HepG2 (cell line): ENCODE data around the gene H3-3A. TPM values are rescaled to one million over a fixed set of nuclear protein-coding genes. Genes with fewer than 3 reads are reported as not detected.

ENCODE experiments used
- ATAC-seq: fragments of 200-7000 bp; cut with Tn5 transposase; 3 replicates; pipeline ENCODE4 v1.9.1; 2020; ENCODE audit warnings: mild to moderate bottlenecking, moderate library complexity
- BruUV-seq: library from RNA; stranded (reverse); fragments of 400-500 nt; replicated peaks from 2 replicates; lab custom pipeline; 2021; lab: Mats Ljungman, UMichigan
- CTCF ChIA-PET: fragments of 300-600 bp; formaldehyde crosslinking; extraction: SDS; loops from one replicate; lab custom pipeline; 2021; ENCODE audit warnings: low total read pairs, inconsistent platforms, low intra/inter-chr PET ratio; lab: Yijun Ruan, JAX
- POLR2A ChIA-PET: fragments of 350-600 bp; sonication (Branson Sonifier 250); formaldehyde crosslinking; loops from one replicate; lab custom pipeline; 2020; ENCODE audit warnings: antibody characterized with exemption, inconsistent platforms; lab: Yijun Ruan, JAX
- DNase-seq: peaks from one replicate; pipeline ENCODE4 v3.0.0-alpha.2; 2015; ENCODE audit warnings: low spot score
- FAIRE-seq: peaks from 3 replicates; lab custom pipeline; 2011; peaks lifted over from hg19 to GRCh38; lab: Jason Lieb, UNC
- H2AFZ ChIP-seq: one replicate; pipeline ENCODE4 v1.6.1; 2011; ENCODE audit warnings: low read length, inconsistent platforms
- H3K27ac ChIP-seq: fragments of 300-600 bp; 3 replicates; pipeline ENCODE4 v1.8.0; 2011; ENCODE audit warnings: mixed run types, mild to moderate bottlenecking, mixed read lengths, low read length, inconsistent platforms; ENCODE audit not compliant: insufficient read depth; ENCODE audit errors: extremely low read length
- H3K27me3 ChIP-seq, 2 experiments: fragments of 200-600 bp in 1 of 2; 2 replicates in 1 of 2; 3 replicates in 1 of 2; pipeline versions ENCODE4 v1.6.0 to v1.8.0; 2011; ENCODE audit warnings: low read length in 2 of 2, mild to moderate bottlenecking in 2 of 2, moderate library complexity in 2 of 2, inconsistent platforms in 1 of 2; ENCODE audit not compliant: insufficient read depth in 2 of 2, control insufficient read depth in 1 of 2
- H3K36me3 ChIP-seq, 2 experiments: fragments of 200-600 bp in 1 of 2; replicated peaks in 1 of 2; 2 replicates in 1 of 2; 3 replicates in 1 of 2; pipeline versions ENCODE4 v1.5.1 to v1.8.0; 2011; ENCODE audit warnings: low read length in 2 of 2, inconsistent platforms in 1 of 2; ENCODE audit not compliant: insufficient read depth in 2 of 2, control insufficient read depth in 1 of 2
- H3K4me1 ChIP-seq: 2 replicates; pipeline ENCODE4 v1.5.1; 2012; ENCODE audit warnings: low read length, inconsistent platforms; ENCODE audit not compliant: insufficient read depth
- H3K4me2 ChIP-seq: 2 replicates; pipeline ENCODE4 v1.6.0; 2011; ENCODE audit warnings: low read depth, low read length, inconsistent platforms
- H3K4me3 ChIP-seq, 3 experiments: fragments of 200-600 bp in 1 of 3; sonication (generic), shearing (Covaris generic) in 1 of 3; replicated peaks in 1 of 3; 2 replicates each; pipeline ENCODE4 v1.5.1; 2011 to 2016; ENCODE audit warnings: low read length in 3 of 3, inconsistent platforms in 2 of 3, low read depth in 2 of 3, mild to moderate bottlenecking in 2 of 3, control low read depth in 1 of 3, mixed read lengths in 1 of 3; ENCODE audit not compliant: insufficient read depth in 1 of 3
- H3K79me2 ChIP-seq: one replicate; pipeline ENCODE4 v1.6.1; 2011; ENCODE audit warnings: low read length, inconsistent platforms; ENCODE audit not compliant: insufficient read depth
- H3K9ac ChIP-seq: 2 replicates; pipeline ENCODE4 v1.6.0; 2011; ENCODE audit warnings: mild to moderate bottlenecking, low read depth, low read length, inconsistent platforms; ENCODE audit not compliant: insufficient read depth
- H3K9me3 ChIP-seq: 2 replicates; pipeline ENCODE4 v1.5.1; 2012; ENCODE audit warnings: mild to moderate bottlenecking, low read length
- H4K20me1 ChIP-seq: 2 replicates; pipeline ENCODE4 v1.6.0; 2011; ENCODE audit warnings: inconsistent platforms, mild to moderate bottlenecking, low read length, moderate library complexity; ENCODE audit not compliant: insufficient read depth
- EEA1 ChIP-seq: sonication (generic); formaldehyde crosslinking; IDR thresholded peaks from 2 replicates; pipeline ENCODE4 v1.5.1; 2020; ENCODE audit warnings: mild to moderate bottlenecking, missing genetic modification reagents, borderline replicate concordance
- MEF2D ChIP-seq: sonication (generic); formaldehyde crosslinking; IDR thresholded peaks from 2 replicates; pipeline ENCODE4 v1.5.1; 2020; ENCODE audit warnings: mild to moderate bottlenecking, missing genetic modification reagents
- YY1 ChIP-seq: IDR thresholded peaks from 2 replicates; pipeline ENCODE4 v1.6.1; 2011; ENCODE audit warnings: low read length, low read depth, moderate library complexity, mild to moderate bottlenecking; ENCODE audit not compliant: insufficient read depth, insufficient replicate concordance
- ZC3H4 ChIP-seq: sonication (generic); formaldehyde crosslinking; IDR thresholded peaks from 2 replicates; pipeline ENCODE4 v1.4.0; 2020; ENCODE audit warnings: missing genetic modification reagents, borderline replicate concordance
- ZFP91 ChIP-seq: sonication (generic); formaldehyde crosslinking; IDR thresholded peaks from 2 replicates; pipeline ENCODE4 v1.9.0; 2022; ENCODE audit warnings: missing genetic modification reagents, mild to moderate bottlenecking, borderline replicate concordance
- ZNF331 ChIP-seq: sonication (generic); formaldehyde crosslinking; IDR thresholded peaks from 2 replicates; pipeline ENCODE4 v1.4.0; 2020; ENCODE audit warnings: missing genetic modification reagents
- WGBS: methylation state at CpG from one replicate; pipeline ENCODE4 v1.1.6; 2017; ENCODE audit warnings: low lambda C conversion rate; 5-methylcytosine and 5-hydroxymethylcytosine counted together
- in situ Hi-C: cut with HindIII; loops from 2 replicates; pipeline ENCODE4 v1.10.0; 2017; ENCODE audit warnings: low pct_unique_long_range_greater_than_20kb; ENCODE audit not compliant: extremely low pct_ligation_motif_present
- intact Hi-C: fragments of 100-400 bp; cut with micrococcal nuclease; formaldehyde crosslinking; loops from one replicate; pipeline ENCODE4 v1.10.0; 2022; ENCODE audit not compliant: unreplicated experiment
- polyA plus RNA-seq, 8 experiments: library from polyadenylated mRNA; depleted of rRNA in 3 of 8; stranded (reverse) in 7 of 8; unstranded in 1 of 8; fragments of >200 nt; fragmentation: Illumina TruSeq in 4 of 8; extraction: Trizol in 4 of 8; gene quantifications; 2 replicates each; pipeline versions ENCODE4 v1.2.1 to v1.2.3, GENCODE V29; 2011 to 2016; ENCODE audit warnings: low read depth in 4 of 8, missing spikeins in 1 of 8, mixed read lengths in 1 of 8; ENCODE audit not compliant: insufficient read depth in 1 of 8
- total RNA-seq, 5 experiments: library from RNA; depleted of rRNA; stranded (reverse); fragments of >200 nt; fragmentation: Illumina TruSeq; extraction: Trizol; gene quantifications; 2 replicates each; pipeline ENCODE4 v1.2.3, GENCODE V29; 2016; ENCODE audit warnings: low read depth in 1 of 5
- TF ChIP-seq, protein P1 (sequence below): sonication (generic); formaldehyde crosslinking; IDR thresholded peaks from 2 replicates; pipeline ENCODE4 v1.8.0; 2022; ENCODE audit warnings: mild to moderate bottlenecking, missing genetic modification reagents, moderate library complexity
- TF ChIP-seq, protein P2 (sequence below): sonication (generic); formaldehyde crosslinking; IDR thresholded peaks from 2 replicates; pipeline ENCODE4 v1.4.0; 2020; ENCODE audit warnings: mild to moderate bottlenecking, missing genetic modification reagents

H3-3A gene
- total and polyA plus RNA-seq, 2 of the 13 experiments (the other 11 are each of a cell fraction or from before 2014, with no cell fraction given): 221 to 320 TPM

DNA sequence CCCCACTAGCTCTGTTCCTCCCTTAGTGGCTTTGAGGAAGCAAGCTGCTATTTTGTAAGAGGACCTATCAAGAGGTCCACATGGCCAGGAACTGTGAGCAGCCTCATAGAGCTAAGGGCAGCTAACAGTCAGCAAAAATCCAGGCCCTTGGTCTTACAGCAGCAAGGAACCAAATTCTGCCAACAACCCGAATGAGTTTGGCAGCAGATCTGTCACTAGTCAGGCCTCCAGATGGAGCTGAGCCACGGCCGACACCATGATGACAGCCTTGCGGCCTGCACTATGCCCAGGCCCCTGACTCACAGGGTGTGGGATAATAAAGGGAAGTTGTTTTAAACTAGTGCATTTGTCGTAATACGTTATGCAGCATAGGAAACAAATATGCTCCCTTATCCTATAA lies 28.0 kb upstream of the H3-3A start (continued):
- TF ChIP-seq ZFP91 (CRISPR knock-in tag) (no peak), YY1 (peak; percentile 10), ZNF331 (CRISPR knock-in tag) (no peak)
- TF ChIP-seq, protein P1, sequence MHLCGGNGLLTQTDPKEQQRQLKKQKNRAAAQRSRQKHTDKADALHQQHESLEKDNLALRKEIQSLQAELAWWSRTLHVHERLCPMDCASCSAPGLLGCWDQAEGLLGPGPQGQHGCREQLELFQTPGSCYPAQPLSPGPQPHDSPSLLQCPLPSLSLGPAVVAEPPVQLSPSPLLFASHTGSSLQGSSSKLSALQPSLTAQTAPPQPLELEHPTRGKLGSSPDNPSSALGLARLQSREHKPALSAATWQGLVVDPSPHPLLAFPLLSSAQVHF: no peak
- TF ChIP-seq, all 625 proteins: peak for 5

DNA sequence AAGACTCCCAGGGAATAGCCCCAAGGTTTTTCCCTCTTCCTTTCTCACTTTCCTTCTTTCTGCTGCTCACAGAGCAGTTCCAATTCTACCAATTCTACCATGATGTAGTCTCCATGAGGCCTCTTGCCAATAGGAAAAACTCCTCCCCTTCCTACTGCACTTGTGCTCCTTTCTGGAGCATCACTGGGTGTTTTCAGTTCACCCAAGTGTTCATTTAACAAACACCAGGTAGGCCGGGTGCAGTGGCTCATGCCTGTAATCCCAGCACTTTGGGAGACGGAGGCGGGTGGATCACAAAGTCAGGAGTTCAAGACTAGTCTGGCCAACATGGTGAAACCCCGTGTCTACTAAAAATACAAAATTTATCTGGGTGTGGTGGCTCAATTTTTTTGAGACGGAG lies 26.6 kb upstream of the H3-3A start:
- Histone ChIP-seq H2AFZ (no peak overlapping the region), H4K20me1 (no peaks in the 10 kb centered on the region), H3K9ac (no peak overlapping the region), H3K79me2 (no peaks in the 10 kb centered on the region), H3K27ac (no peak overlapping the region), H3K4me2 (no peak overlapping the region), H3K4me1 (no peaks in the 10 kb centered on the region), H3K4me3 (no peak overlapping the region), H3K27me3 (peaks cover 1 to 5% of the 10 kb centered on the region in 2 experiments; a peak in 1 of 5 replicates), H3K36me3 (no peaks in the 10 kb centered on the region), H3K9me3 (no peaks in the 10 kb centered on the region)
- in situ Hi-C loops (no loop called here), intact Hi-C loops (no loop called here)
- ChIA-PET POLR2A (no interaction called here), CTCF (no interaction called here)
- DNase-seq (no peak), FAIRE-seq (no peak), ATAC-seq (no peak)
- BruUV-seq: no TSS peak
- TF ChIP-seq, protein P2, sequence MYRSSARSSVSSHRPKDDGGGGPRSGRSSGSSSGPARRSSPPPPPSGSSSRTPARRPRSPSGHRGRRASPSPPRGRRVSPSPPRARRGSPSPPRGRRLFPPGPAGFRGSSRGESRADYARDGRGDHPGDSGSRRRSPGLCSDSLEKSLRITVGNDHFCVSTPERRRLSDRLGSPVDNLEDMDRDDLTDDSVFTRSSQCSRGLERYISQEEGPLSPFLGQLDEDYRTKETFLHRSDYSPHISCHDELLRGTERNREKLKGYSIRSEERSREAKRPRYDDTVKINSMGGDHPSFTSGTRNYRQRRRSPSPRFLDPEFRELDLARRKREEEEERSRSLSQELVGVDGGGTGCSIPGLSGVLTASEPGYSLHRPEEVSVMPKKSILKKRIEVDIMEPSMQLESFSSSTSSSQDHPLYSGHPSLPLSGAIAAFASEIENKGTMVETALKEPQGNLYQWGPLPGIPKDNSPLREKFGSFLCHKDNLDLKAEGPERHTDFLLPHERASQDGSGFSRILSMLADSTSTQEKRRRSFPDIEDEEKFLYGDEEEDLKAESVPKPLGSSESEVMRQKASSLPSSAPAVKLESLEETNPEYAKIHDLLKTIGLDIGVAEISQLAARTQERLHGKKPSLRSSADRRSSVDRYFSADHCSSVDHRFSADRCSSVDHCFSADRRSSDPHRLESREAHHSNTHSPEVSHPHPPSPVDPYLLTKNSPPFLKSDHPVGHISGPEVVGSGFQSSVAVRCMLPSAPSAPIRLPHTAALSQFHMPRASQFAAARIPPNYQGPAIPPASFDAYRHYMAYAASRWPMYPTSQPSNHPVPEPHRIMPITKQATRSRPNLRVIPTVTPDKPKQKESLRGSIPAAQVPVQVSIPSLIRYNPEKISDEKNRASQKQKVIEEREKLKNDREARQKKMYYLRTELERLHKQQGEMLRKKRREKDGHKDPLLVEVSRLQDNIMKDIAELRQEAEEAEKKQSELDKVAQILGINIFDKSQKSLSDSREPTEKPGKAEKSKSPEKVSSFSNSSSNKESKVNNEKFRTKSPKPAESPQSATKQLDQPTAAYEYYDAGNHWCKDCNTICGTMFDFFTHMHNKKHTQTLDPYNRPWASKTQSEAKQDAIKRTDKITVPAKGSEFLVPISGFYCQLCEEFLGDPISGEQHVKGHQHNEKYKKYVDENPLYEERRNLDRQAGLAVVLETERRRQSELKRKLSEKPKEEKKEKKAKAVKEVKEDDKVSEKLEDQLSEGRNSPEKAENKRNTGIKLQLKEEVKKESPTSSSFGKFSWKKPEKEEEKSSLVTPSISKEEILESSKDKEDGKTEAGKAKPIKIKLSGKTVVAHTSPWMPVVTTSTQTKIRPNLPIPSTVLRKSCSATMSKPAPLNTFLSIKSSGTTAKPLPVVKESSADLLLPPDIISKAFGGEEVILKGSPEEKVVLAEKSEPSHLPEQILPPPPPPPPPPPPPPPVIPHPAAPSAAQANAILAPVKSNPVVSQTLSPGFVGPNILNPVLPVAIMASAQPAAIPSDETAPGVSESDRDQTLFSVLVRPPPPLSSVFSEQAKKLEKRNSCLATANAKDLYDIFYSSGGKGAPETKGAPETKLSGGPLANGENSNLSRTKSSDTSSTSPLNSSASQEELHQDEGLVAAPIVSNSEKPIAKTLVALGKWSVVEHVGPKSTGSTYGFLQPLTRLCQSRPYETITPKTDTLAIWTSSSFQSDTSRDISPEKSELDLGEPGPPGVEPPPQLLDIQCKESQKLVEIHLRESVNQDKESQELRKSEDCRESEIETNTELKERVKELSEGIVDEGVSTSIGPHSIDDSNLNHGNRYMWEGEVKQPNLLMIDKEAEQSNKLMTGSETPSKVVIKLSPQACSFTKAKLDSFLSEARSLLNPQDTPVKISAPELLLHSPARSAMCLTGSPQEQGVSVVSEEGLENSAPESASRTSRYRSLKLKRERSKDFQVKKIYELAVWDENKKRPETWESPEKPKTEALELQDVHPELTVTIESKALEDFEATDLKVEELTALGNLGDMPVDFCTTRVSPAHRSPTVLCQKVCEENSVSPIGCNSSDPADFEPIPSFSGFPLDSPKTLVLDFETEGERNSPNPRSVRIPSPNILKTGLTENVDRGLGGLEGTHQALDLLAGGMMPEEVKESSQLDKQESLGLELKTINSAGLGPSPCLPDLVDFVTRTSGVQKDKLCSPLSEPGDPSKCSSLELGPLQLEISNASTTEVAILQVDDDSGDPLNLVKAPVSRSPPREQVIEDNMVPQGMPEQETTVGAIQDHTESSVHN: no peak
- TF ChIP-seq EEA1 (no peak), MEF2D (no peak), ZC3H4 (CRISPR knock-in tag) (no peak)
- 79% methylated on average over 3 of the region's 5 CpGs for WGBS
